Endothelial cell of umbilical vein (primary cell): Measurements from ENCODE around the gene DGKI. TPM values are rescaled to one million over a fixed set of nuclear protein-coding genes. Genes with fewer than 3 reads are reported as not detected.

Experiments used
- BruUV-seq: library from RNA; stranded (reverse); fragments of 400-500 nt; replicated peaks from 2 replicates; lab custom pipeline; 2021; lab: Mats Ljungman, UMichigan
- CTCF ChIA-PET: fragments of 300-600, 350-600 bp; sonication (Branson Sonifier 250); formaldehyde crosslinking; loops from one replicate; lab custom pipeline; 2021; ENCODE audit warnings: antibody characterized with exemption, inconsistent platforms; lab: Charles Lee
- POLR2A ChIA-PET: fragments of 300-600, 350-600 bp; sonication (Branson Sonifier 250); formaldehyde crosslinking; loops from one replicate; lab custom pipeline; 2021; ENCODE audit warnings: antibody characterized with exemption, inconsistent platforms; lab: Charles Lee
- DNase-seq: peaks from one replicate; pipeline ENCODE4 v3.0.0-alpha.2; 2011; ENCODE audit warnings: low read depth, low spot score
- FAIRE-seq: peaks from 2 replicates; lab custom pipeline; 2011; peaks lifted over from hg19 to GRCh38; lab: Jason Lieb, UNC
- H2AFZ ChIP-seq: 2 replicates; pipeline ENCODE4 v1.6.0; 2012; ENCODE audit warnings: low read depth, low read length, control low read depth, inconsistent platforms
- H3K27ac ChIP-seq: 2 replicates; pipeline ENCODE4 v1.5.1; 2011; ENCODE audit warnings: low read depth, mild to moderate bottlenecking, control low read depth, low read length, moderate library complexity; ENCODE audit not compliant: insufficient read depth
- H3K27me3 ChIP-seq, 2 experiments: 2 replicates each; pipeline versions ENCODE4 v1.6.0 to v1.6.1; 2011; ENCODE audit warnings: low read length in 2 of 2, mixed read lengths in 1 of 2; ENCODE audit not compliant: control insufficient read depth in 2 of 2, insufficient read depth in 2 of 2
- H3K36me3 ChIP-seq, 2 experiments: 2 replicates in 1 of 2; 3 replicates in 1 of 2; pipeline ENCODE4 v1.5.1; 2011; ENCODE audit warnings: low read length in 2 of 2, mild to moderate bottlenecking in 1 of 2, moderate library complexity in 1 of 2; ENCODE audit not compliant: control insufficient read depth in 2 of 2, insufficient read depth in 2 of 2; ENCODE audit errors: extremely low read depth in 1 of 2
- H3K4me1 ChIP-seq: 3 replicates; pipeline ENCODE4 v1.5.1; 2011; ENCODE audit warnings: mild to moderate bottlenecking, low read length; ENCODE audit not compliant: control insufficient read depth, insufficient read depth; ENCODE audit errors: extremely low read depth
- H3K4me2 ChIP-seq: 2 replicates; pipeline ENCODE4 v1.6.1; 2011; ENCODE audit warnings: low read length, control low read depth, mixed read lengths; ENCODE audit not compliant: insufficient read depth
- H3K4me3 ChIP-seq, 3 experiments: fragments of 200-600 bp in 1 of 3; sonication (generic), shearing (Covaris generic) in 1 of 3; replicated peaks in 1 of 3; 2 replicates each; pipeline ENCODE4 v1.5.1; 2011 to 2016; ENCODE audit warnings: control low read depth in 3 of 3, low read length in 3 of 3, mild to moderate bottlenecking in 2 of 3, inconsistent platforms in 1 of 3, low read depth in 1 of 3, moderate library complexity in 1 of 3; ENCODE audit not compliant: insufficient read depth in 1 of 3
- H3K79me2 ChIP-seq: 2 replicates; pipeline ENCODE4 v1.6.0; 2012; ENCODE audit warnings: low read length, inconsistent platforms; ENCODE audit not compliant: control insufficient read depth, insufficient read depth
- H3K9ac ChIP-seq: replicated peaks from 2 replicates; pipeline ENCODE3; 2011; ENCODE audit warnings: low read length, control low read depth; ENCODE audit not compliant: insufficient read depth; ENCODE audit errors: extremely low read depth
- H3K9me1 ChIP-seq: replicated peaks from 3 replicates; pipeline ENCODE4 v1.6.0; 2011; ENCODE audit warnings: mild to moderate bottlenecking, low read length; ENCODE audit not compliant: control insufficient read depth, insufficient read depth; ENCODE audit errors: extremely low read depth
- H3K9me3 ChIP-seq: replicated peaks from 2 replicates; pipeline ENCODE4 v1.5.1; 2012; ENCODE audit warnings: low read length, inconsistent platforms; ENCODE audit not compliant: control insufficient read depth, insufficient read depth
- H4K20me1 ChIP-seq: replicated peaks from 2 replicates; pipeline ENCODE3; 2011; ENCODE audit warnings: mild to moderate bottlenecking, low read length; ENCODE audit not compliant: control insufficient read depth, insufficient read depth; ENCODE audit errors: extremely low read depth
- CTCF ChIP-seq, 2 donors: IDR thresholded peaks; 1 replicate in 1 of 2; 2 replicates in 1 of 2; pipeline ENCODE4 v1.5.1; 2011; ENCODE audit warnings: low read length in 2 of 2, mild to moderate bottlenecking in 2 of 2, moderate library complexity in 2 of 2, control low read depth in 1 of 2, inconsistent platforms in 1 of 2, low read depth in 1 of 2; ENCODE audit not compliant: insufficient read depth in 1 of 2; ENCODE audit errors: extremely low read depth in 1 of 2
- EZH2 ChIP-seq: IDR thresholded peaks from 2 replicates; pipeline ENCODE4 v1.6.1; 2012; ENCODE audit warnings: borderline replicate concordance, low read depth, mild to moderate bottlenecking, moderate library complexity, low read length, inconsistent platforms; ENCODE audit not compliant: severe bottlenecking
- FOS ChIP-seq: IDR thresholded peaks from 2 replicates; pipeline ENCODE4 v1.6.1; 2011; ENCODE audit warnings: mild to moderate bottlenecking, low read length, moderate library complexity, borderline replicate concordance; ENCODE audit not compliant: insufficient read depth
- GATA2 ChIP-seq: IDR thresholded peaks from 2 replicates; pipeline ENCODE4 v1.7.0; 2011; ENCODE audit warnings: low read depth, mild to moderate bottlenecking, moderate library complexity, mixed read lengths, low read length; ENCODE audit not compliant: insufficient read length, insufficient read depth
- JUN ChIP-seq: IDR thresholded peaks from 2 replicates; pipeline ENCODE4 v1.6.1; 2011; ENCODE audit warnings: borderline replicate concordance, low read depth; ENCODE audit not compliant: insufficient read length, insufficient read depth
- MAX ChIP-seq: IDR thresholded peaks from 2 replicates; pipeline ENCODE4 v1.6.1; 2011; ENCODE audit not compliant: insufficient read depth, insufficient read length
- MYC ChIP-seq: IDR thresholded peaks from one replicate; pipeline ENCODE4 v1.6.1; 2011; ENCODE audit warnings: mild to moderate bottlenecking, low read depth, low read length
- POLR2A ChIP-seq: IDR thresholded peaks from 2 replicates; pipeline ENCODE4 v1.6.1; 2012; ENCODE audit warnings: low read depth, mild to moderate bottlenecking, control low read depth, low read length
- POLR2AphosphoS5 ChIP-seq: IDR thresholded peaks from 2 replicates; pipeline ENCODE4 v1.6.1; 2012; ENCODE audit warnings: low read depth, mild to moderate bottlenecking, control low read depth, low read length, moderate library complexity; ENCODE audit not compliant: insufficient read depth
- dilution Hi-C: fragments of 300-500 bp; cut with MboI; formaldehyde crosslinking; loops from one replicate; pipeline ENCODE4 v1.15.0; 2019; ENCODE audit warnings: low sequenced_read_pairs; ENCODE audit not compliant: extremely low pct_ligation_motif_present
- intact Hi-C: fragments of 100-400 bp; cut with micrococcal nuclease; formaldehyde crosslinking; loops from one replicate; pipeline ENCODE4 v1.10.0; 2022
- polyA plus RNA-seq, 4 experiments: library from polyadenylated mRNA; depleted of rRNA in 3 of 4; stranded (reverse) in 3 of 4; unstranded in 1 of 4; fragments of >200 nt; gene quantifications; 2 replicates each; pipeline versions ENCODE4 v1.2.1 to v1.2.3, GENCODE V29; 2011 to 2012; ENCODE audit warnings: missing spikeins in 1 of 4
- total RNA-seq: library from RNA; stranded (reverse); gene quantifications from 2 replicates; pipeline ENCODE4 v1.2.3, GENCODE V29; 2021

Gene DGKI
- total and polyA plus RNA-seq, 2 donors (not counting 3 experiments of a cell fraction or from before 2014, with no cell fraction given): 0.11 to 0.51 TPM

GRCh38 chr7:137836113-137836509 lies 10.7 kb downstream of the DGKI start:
- no peak for FAIRE-seq
- CTCF ChIA-PET: no interaction called here
- Histone ChIP-seq H3K9me1 (no peaks in the 10 kb centered on the region), H3K9ac (no peak overlapping the region), H4K20me1 (no peaks in the 10 kb centered on the region), H3K79me2 (no peaks in the 10 kb centered on the region), H3K27me3 (no peaks in the 10 kb centered on the region), H3K27ac (no peak overlapping the region), H2AFZ (no peak overlapping the region), H3K4me1 (no peaks in the 10 kb centered on the region), H3K4me3 (no peak overlapping the region), H3K36me3 (no peaks in the 10 kb centered on the region), H3K4me2 (no peak overlapping the region), H3K9me3 (no peaks in the 10 kb centered on the region)
- DNase-seq: no peak
- intact Hi-C loops (no loop called here), dilution Hi-C loops (no loop called here)
- no TSS peak for BruUV-seq
- POLR2A ChIA-PET: no interaction called here
- no peak for TF ChIP-seq FOS
- TF ChIP-seq POLR2AphosphoS5: no peak
- no peak for TF ChIP-seq MAX
- no peak for TF ChIP-seq CTCF (IDR thresholded peaks at IDR 0.05; ENCODE audit: extremely low read depth in 1 of 2, insufficient read depth in 1 of 2, low read depth in 1 of 2, low read length in 2 of 2)
- TF ChIP-seq MYC: no peak
- no peak for TF ChIP-seq POLR2A
- TF ChIP-seq GATA2: no peak
- no peak for TF ChIP-seq EZH2
- TF ChIP-seq JUN: no peak
